ENCODE measurements around the gene DLL1. TPM values are rescaled to one million over a fixed set of nuclear protein-coding genes. Genes with fewer than 3 reads are reported as not detected.

Gene DLL1
- total RNA-seq, 1 donor from 2014 or later = 13.6 TPM

DNA sequence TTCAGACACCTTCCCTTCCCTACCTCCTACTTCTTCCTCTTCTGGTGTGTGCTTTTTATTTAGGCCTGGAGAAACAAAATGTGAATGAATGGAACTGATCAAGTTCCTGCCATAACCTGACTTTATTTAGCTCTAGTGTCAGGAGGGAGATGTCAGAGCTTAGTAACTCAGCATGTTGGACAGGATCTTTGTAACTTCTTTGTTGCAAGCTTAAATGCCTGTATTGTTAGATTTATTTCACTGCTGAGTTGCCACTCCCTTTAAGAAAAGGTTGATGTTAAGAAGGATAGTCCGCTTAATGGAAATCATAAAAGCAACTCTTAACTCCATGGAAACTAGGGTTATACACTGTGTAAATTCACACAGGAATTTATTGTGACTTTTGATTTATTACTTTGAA is 17.9 kb upstream of the DLL1 start:
- H3K36me3 ChIP-seq (ENCODE audit: control insufficient read depth in 3 of 3, insufficient read depth in 3 of 3, low read length in 3 of 3) = no peaks in the 10 kb centered on the region
- peak overlapping the region in 1 of 3 donors; percentile 40 for H3K9ac ChIP-seq (ENCODE audit: low read depth in 1 of 3, low read length in 3 of 3)
- H3K9me3 ChIP-seq (ENCODE audit: control insufficient read depth in 3 of 3, low read length in 3 of 3) = no peaks in the 10 kb centered on the region
- H3K27me3 ChIP-seq (ENCODE audit: control insufficient read depth in 3 of 3, insufficient read depth in 3 of 3, low read length in 3 of 3) = no peaks in the 10 kb centered on the region
- no peak overlapping the region for H3K4me3 ChIP-seq (ENCODE audit: low read length in 3 of 3)
- H3K27ac ChIP-seq (ENCODE audit: low read depth, low read length) = no peak overlapping the region
- H3K4me1 ChIP-seq (ENCODE audit: control insufficient read depth in 3 of 3, insufficient read depth in 3 of 3, low read length in 3 of 3) = peaks cover 33 to 39% (median 34%) of the 10 kb centered on the region in 3 donors

DNA sequence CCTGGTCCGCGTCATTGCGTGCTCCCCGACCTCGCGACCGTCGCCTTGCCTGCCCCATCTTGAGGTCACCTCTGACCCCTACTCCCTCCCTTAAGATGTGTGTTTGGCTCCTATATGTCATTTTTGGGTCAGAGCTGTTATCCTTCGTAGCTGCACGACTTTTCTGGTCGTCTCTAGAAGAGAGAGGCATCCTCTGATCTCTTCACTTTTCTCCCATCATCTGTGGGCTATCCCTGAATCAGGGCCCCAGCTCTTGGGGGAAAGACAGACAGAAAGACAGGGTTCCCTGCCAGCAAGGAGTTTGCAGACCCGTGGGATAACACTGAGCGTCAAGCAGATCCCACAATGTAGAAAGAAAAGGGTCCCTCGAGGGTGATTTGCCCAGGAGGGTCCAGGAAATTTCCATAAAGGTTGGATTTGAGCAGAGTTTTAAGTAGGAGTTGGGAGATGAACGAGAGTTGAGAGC is 16.2 kb upstream of the DLL1 start:
- peak overlapping the region; percentile 99 for H3K4me3 ChIP-seq (ENCODE audit: low read length in 3 of 3)
- peaks cover 26 to 35% (median 26%) of the 10 kb centered on the region in 3 donors for H3K4me1 ChIP-seq (ENCODE audit: control insufficient read depth in 3 of 3, insufficient read depth in 3 of 3, low read length in 3 of 3)

DNA sequence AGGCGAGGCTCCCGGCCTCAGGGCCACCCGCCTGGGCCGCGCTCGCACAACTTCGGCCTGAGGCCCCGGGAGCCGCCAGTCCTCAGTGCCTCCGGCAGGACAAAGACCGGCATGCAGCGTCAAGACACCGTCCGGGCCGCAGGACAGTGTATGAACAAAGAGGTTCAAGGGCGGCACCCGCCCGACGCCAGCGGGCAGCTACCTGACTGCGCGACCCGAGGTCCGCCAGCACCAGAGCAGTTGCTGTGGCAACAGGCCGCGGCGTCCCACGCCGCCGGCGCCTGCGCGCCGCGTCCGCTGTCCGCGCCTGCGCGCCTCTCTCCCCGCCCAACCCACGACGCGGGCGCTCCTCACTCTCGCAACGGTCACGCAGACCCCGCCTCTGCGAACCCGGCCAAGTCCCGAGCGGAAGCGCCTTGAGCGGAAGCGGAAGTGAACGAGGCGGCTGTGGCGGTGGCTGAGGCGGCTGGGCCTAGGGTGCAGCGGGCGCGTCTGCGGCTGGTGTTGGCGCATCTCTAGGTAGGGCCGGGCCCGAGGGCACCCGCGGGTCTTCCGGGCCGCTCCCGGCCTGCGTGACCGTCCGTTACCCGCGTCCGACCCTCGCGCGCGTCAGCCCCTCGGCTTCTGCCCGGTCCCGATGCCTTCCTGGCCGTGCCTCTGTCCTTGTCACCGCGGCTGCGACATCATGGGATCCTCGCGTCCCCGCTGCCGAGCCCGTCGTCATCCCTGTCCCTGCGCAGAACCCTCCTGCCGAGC is 15.6 kb upstream of the DLL1 start, which contains the start of gene FAM120B:
FAM120B (plus strand) TSS at position 435 of the 756 bp plus-strand sequence. CDS start 10,633 bp downstream, outside the sequence.
- peak within 1 kb of the TSS; percentile 90 for H3K27ac ChIP-seq (ENCODE audit: low read depth, low read length)
- H3K4me3 ChIP-seq (ENCODE audit: low read length in 3 of 3) = peak within 1 kb of the TSS; percentile 99
- H3K36me3 ChIP-seq (ENCODE audit: control insufficient read depth in 3 of 3, insufficient read depth in 3 of 3, low read length in 3 of 3) = no peaks in the 10 kb centered on the region
- H3K9me3 ChIP-seq (ENCODE audit: control insufficient read depth in 3 of 3, low read length in 3 of 3) = no peaks in the 10 kb centered on the region
- H3K9ac ChIP-seq (ENCODE audit: low read depth in 1 of 3, low read length in 3 of 3) = peak within 1 kb of the TSS; percentile 96 to 99 (median 96)
- H3K27me3 ChIP-seq (ENCODE audit: control insufficient read depth in 3 of 3, insufficient read depth in 3 of 3, low read length in 3 of 3) = no peaks in the 10 kb centered on the region
- H3K4me1 ChIP-seq (ENCODE audit: control insufficient read depth in 3 of 3, insufficient read depth in 3 of 3, low read length in 3 of 3) = peaks cover 26 to 35% (median 26%) of the 10 kb centered on the region in 3 donors

More for the DNA sequence above, 16.2 kb upstream of the DLL1 start:
- Histone ChIP-seq H3K9me3 (ENCODE audit: control insufficient read depth in 3 of 3, low read length in 3 of 3) (no peaks in the 10 kb centered on the region), H3K27ac (ENCODE audit: low read depth, low read length) (peak overlapping the region; percentile 90), H3K36me3 (ENCODE audit: control insufficient read depth in 3 of 3, insufficient read depth in 3 of 3, low read length in 3 of 3) (no peaks in the 10 kb centered on the region), H3K27me3 (ENCODE audit: control insufficient read depth in 3 of 3, insufficient read depth in 3 of 3, low read length in 3 of 3) (no peaks in the 10 kb centered on the region), H3K9ac (ENCODE audit: low read depth in 1 of 3, low read length in 3 of 3) (peak overlapping the region; percentile 96 to 99 (median 96))

DNA sequence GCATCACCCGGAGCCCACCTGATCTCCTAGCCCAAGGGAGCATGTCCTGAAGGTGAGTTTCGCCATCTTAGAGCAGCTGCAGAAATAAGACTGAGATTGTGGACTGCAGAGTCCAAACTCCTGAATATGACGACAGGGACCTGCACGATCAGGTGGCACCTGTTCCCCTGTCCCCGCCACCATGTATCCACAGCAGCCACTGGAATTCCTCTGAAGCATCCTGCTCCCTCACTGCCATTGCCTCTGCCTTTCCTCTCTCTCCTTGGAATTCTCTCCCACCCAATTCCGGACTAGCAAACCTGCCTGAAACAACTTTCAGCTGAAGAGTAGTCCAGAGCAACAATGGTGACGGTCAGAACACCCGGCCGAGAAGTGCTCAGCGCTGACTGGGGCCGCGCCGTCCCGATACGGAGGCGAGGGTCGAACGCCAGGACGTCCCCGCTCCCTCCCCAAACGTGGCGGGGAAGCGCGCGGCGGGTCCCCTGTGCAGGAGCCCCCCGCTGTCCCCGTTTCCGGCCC is 15.0 kb upstream of the DLL1 start:
- Histone ChIP-seq H3K27ac (ENCODE audit: low read depth, low read length) (peak overlapping the region; percentile 90), H3K9me3 (ENCODE audit: control insufficient read depth in 3 of 3, low read length in 3 of 3) (no peaks in the 10 kb centered on the region), H3K27me3 (ENCODE audit: control insufficient read depth in 3 of 3, insufficient read depth in 3 of 3, low read length in 3 of 3) (no peaks in the 10 kb centered on the region), H3K9ac (ENCODE audit: low read depth in 1 of 3, low read length in 3 of 3) (peak overlapping the region; percentile 74 to 99 (median 96)), H3K4me1 (ENCODE audit: control insufficient read depth in 3 of 3, insufficient read depth in 3 of 3, low read length in 3 of 3) (peaks cover 26 to 35% (median 26%) of the 10 kb centered on the region in 3 donors), H3K4me3 (ENCODE audit: low read length in 3 of 3) (peak overlapping the region; percentile 85 to 99 (median 99)), H3K36me3 (ENCODE audit: control insufficient read depth in 3 of 3, insufficient read depth in 3 of 3, low read length in 3 of 3) (no peaks in the 10 kb centered on the region)

DNA sequence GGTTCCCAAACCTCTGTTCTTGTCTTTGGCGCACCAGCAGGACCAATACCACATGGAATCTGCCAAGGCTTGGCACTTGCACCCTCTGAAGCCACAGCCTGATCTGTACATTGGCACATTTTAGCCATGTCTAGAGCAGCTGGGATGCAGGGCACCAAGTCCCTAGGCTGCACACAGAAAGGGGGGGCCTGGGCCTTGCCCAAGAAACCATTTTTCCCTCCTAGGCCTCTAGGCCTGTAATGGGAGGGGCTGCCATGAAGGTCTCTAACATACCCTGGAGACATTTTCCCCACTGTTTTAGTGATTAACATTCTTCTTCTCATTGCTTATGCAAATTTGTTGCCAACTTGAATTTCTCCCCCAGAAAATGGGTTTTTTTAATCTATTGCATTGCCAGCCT is 10.3 kb upstream of the DLL1 start:
- Histone ChIP-seq H3K9ac (ENCODE audit: low read depth in 1 of 3, low read length in 3 of 3) (no peak overlapping the region), H3K27me3 (ENCODE audit: control insufficient read depth in 3 of 3, insufficient read depth in 3 of 3, low read length in 3 of 3) (peaks cover under 1 to 13% (median 10%) of the 10 kb centered on the region in 3 donors), H3K27ac (ENCODE audit: low read depth, low read length) (no peak overlapping the region), H3K9me3 (ENCODE audit: control insufficient read depth in 3 of 3, low read length in 3 of 3) (no peaks in the 10 kb centered on the region), H3K4me3 (ENCODE audit: low read length in 3 of 3) (no peak overlapping the region), H3K4me1 (ENCODE audit: control insufficient read depth in 3 of 3, insufficient read depth in 3 of 3, low read length in 3 of 3) (peaks cover 6 to 10% (median 8%) of the 10 kb centered on the region in 3 donors), H3K36me3 (ENCODE audit: control insufficient read depth in 3 of 3, insufficient read depth in 3 of 3, low read length in 3 of 3) (no peaks in the 10 kb centered on the region)

DNA sequence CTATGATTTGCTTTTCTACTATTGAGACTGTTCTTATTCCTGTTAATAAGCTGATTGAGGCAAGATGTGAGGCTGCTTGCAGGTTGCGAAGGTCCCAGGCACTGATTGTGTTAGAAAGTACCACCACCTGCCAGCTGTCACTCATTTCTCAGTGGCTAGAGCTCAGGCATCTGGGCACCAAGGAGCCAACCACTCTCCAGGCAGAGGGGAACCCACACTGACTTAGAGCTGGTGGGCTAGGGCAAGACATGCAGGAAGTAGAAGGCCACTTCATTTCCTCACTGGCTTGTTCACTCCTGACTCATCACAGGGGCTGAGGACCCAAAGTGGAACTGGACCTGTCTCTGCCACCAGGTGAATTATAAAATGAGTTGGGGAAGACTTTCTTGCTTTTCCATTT is 7.8 kb upstream of the DLL1 start:
- H3K27me3 ChIP-seq (ENCODE audit: control insufficient read depth in 3 of 3, insufficient read depth in 3 of 3, low read length in 3 of 3) = peaks cover 23 to 36% (median 30%) of the 10 kb centered on the region in 3 donors
- H3K9me3 ChIP-seq (ENCODE audit: control insufficient read depth in 3 of 3, low read length in 3 of 3) = no peaks in the 10 kb centered on the region
- H3K27ac ChIP-seq (ENCODE audit: low read depth, low read length) = no peak overlapping the region
- no peaks in the 10 kb centered on the region for H3K36me3 ChIP-seq (ENCODE audit: control insufficient read depth in 3 of 3, insufficient read depth in 3 of 3, low read length in 3 of 3)
- H3K9ac ChIP-seq (ENCODE audit: low read depth in 1 of 3, low read length in 3 of 3) = no peak overlapping the region
- peaks cover 9 to 19% (median 16%) of the 10 kb centered on the region in 3 donors for H3K4me1 ChIP-seq (ENCODE audit: control insufficient read depth in 3 of 3, insufficient read depth in 3 of 3, low read length in 3 of 3)
- no peak overlapping the region for H3K4me3 ChIP-seq (ENCODE audit: low read length in 3 of 3)

DNA sequence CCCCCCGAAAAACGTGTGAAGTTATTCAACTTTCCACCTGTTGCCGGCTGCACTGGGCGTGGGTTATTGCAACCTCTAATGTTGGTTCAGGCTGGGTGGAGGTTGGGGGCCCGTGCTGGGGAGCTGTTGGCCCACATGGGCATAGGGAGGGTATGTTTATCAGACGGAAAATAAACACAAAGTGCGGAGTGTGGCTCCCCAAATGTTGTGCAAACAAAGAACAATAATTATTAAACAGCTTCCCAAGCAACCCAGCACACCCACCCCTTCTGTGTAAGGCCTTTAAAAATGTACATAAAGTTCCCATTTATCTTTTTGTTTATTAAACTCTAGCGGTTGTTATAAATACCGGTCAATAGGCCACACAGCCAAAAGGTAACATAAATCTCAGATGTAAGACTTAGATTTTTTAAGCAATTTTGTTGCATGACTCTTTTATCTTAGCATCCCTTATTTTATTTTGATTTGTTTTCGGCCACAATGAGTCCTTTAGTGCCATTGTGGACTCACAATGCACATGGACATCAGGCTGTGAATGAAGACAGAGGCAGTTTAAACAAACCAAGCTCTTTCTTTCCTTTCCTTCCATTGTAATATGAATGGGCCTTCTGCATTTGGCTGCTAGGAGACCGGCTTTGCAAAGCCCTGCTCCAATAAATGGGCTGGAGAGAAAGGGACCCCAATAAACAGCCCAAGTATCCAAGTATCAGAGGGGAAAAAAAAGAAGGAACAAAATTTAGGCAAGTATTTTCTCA is 6.9 kb upstream of the DLL1 start:
- peaks cover 10 to 20% (median 16%) of the 10 kb centered on the region in 3 donors for H3K4me1 ChIP-seq (ENCODE audit: control insufficient read depth in 3 of 3, insufficient read depth in 3 of 3, low read length in 3 of 3)
- no peak overlapping the region for H3K4me3 ChIP-seq (ENCODE audit: low read length in 3 of 3)
- H3K27ac ChIP-seq (ENCODE audit: low read depth, low read length) = no peak overlapping the region
- H3K9me3 ChIP-seq (ENCODE audit: control insufficient read depth in 3 of 3, low read length in 3 of 3) = no peaks in the 10 kb centered on the region
- H3K36me3 ChIP-seq (ENCODE audit: control insufficient read depth in 3 of 3, insufficient read depth in 3 of 3, low read length in 3 of 3) = no peaks in the 10 kb centered on the region
- no peak overlapping the region for H3K9ac ChIP-seq (ENCODE audit: low read depth in 1 of 3, low read length in 3 of 3)
- H3K27me3 ChIP-seq (ENCODE audit: control insufficient read depth in 3 of 3, insufficient read depth in 3 of 3, low read length in 3 of 3) = peaks cover 28 to 43% (median 30%) of the 10 kb centered on the region in 3 donors

DNA sequence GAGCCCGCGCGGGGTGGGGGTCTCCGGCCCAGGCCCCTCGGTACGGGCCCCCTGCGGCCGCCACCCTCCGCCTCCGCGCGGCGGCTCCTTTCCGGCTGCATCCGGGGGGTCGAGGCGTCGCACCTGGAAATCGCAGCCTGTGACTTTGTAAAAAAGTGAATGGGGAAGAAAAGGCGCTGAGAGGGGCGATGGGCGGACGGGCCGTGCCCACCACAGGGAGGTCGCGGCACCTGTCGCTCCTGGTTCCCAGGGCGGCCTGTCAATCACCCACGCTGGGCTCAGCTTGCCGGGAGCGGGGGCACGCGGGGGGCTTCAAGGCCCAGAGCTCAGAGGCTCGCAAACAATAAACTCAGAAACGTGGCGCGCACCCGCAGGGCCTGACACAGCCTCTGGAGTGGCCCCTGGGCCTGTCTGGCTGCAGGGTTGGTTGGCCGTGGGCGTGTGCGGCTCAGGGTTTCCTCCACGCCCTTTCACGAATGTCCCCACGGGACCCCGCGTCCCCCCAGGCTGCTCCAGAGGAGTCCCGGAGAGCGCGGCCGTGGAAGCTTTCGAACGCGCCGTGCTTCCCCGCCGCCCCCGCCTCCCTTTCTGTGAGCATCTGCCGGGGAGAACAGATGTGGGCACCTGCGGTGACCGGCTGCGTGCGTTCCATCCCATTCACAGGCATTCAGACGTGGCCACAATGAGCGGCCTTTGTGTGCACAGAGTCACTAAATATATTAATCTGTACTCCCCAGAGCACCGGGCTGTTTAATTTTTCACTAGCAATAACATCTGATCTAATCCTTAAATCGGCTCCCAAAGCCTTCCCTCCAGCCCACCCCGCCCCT is 6.1 kb upstream of the DLL1 start:
- Histone ChIP-seq H3K27ac (ENCODE audit: low read depth, low read length) (no peak overlapping the region), H3K4me3 (ENCODE audit: low read length in 3 of 3) (no peak overlapping the region), H3K27me3 (ENCODE audit: control insufficient read depth in 3 of 3, insufficient read depth in 3 of 3, low read length in 3 of 3) (peaks cover 30 to 50% (median 36%) of the 10 kb centered on the region in 3 donors), H3K36me3 (ENCODE audit: control insufficient read depth in 3 of 3, insufficient read depth in 3 of 3, low read length in 3 of 3) (no peaks in the 10 kb centered on the region), H3K9ac (ENCODE audit: low read depth in 1 of 3, low read length in 3 of 3) (no peak overlapping the region), H3K9me3 (ENCODE audit: control insufficient read depth in 3 of 3, low read length in 3 of 3) (no peaks in the 10 kb centered on the region), H3K4me1 (ENCODE audit: control insufficient read depth in 3 of 3, insufficient read depth in 3 of 3, low read length in 3 of 3) (peaks cover 17 to 28% (median 24%) of the 10 kb centered on the region in 3 donors)

DNA sequence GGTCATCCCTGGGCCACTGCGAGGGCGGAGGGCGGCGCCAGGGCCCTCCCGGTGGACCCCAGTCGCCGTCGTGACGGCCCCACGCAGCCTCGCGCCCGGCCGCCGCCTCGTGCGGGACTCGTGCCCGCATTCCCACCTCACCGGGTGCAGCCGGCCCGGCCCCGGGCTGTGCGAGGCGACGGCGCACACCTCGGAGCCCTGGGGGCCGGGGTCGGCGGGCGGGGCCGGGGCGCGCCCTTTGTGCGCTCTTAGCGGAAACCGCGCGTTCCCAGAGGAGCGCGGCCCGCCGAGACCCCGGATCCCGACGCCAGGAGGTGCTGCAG is 5.5 kb upstream of the DLL1 start:
- H3K9me3 ChIP-seq (ENCODE audit: control insufficient read depth in 3 of 3, low read length in 3 of 3) = no peaks in the 10 kb centered on the region
- H3K4me3 ChIP-seq (ENCODE audit: low read length in 3 of 3) = peak overlapping the region in 2 of 3 donors; percentile 29 to 66
- H3K27ac ChIP-seq (ENCODE audit: low read depth, low read length) = no peak overlapping the region
- H3K4me1 ChIP-seq (ENCODE audit: control insufficient read depth in 3 of 3, insufficient read depth in 3 of 3, low read length in 3 of 3) = peaks cover 20 to 34% (median 26%) of the 10 kb centered on the region in 3 donors
- peaks cover 30 to 55% (median 41%) of the 10 kb centered on the region in 3 donors for H3K27me3 ChIP-seq (ENCODE audit: control insufficient read depth in 3 of 3, insufficient read depth in 3 of 3, low read length in 3 of 3)
- no peak overlapping the region for H3K9ac ChIP-seq (ENCODE audit: low read depth in 1 of 3, low read length in 3 of 3)
- no peaks in the 10 kb centered on the region for H3K36me3 ChIP-seq (ENCODE audit: control insufficient read depth in 3 of 3, insufficient read depth in 3 of 3, low read length in 3 of 3)

Data from skeletal muscle tissue (tissue), 4 donors.